Lower leg skin (tissue), 4 donors: ENCODE measurements around the gene COL13A1. TPM values are rescaled to one million over a fixed set of nuclear protein-coding genes. Genes with fewer than 3 reads are reported as not detected.

Experiments used
- DNase-seq, 2 donors: peaks; one replicate each; pipeline ENCODE4 v3.0.0-alpha.2; 2019; ENCODE audit warnings: low spot score in 2 of 2
- H3K4me3 ChIP-seq: fragments of 200-600 bp; sonication (generic); 2 replicates; pipeline ENCODE4 v1.5.1; 2017; ENCODE audit warnings: mild to moderate bottlenecking, low read depth; ENCODE audit not compliant: poor library complexity, severe bottlenecking
- POLR2A ChIP-seq, 2 donors: fragments of 450-650 bp; IDR thresholded peaks; one replicate each; pipeline ENCODE4 v1.6.1; 2016 to 2017; ENCODE audit warnings: antibody characterized with exemption in 2 of 2, mild to moderate bottlenecking in 1 of 2, moderate library complexity in 1 of 2
- WGBS, 2 donors: methylation state at CpG; one replicate each; pipeline ENCODE4 v1.1.5; 2018; 5-methylcytosine and 5-hydroxymethylcytosine counted together
- intact Hi-C: fragments of 100-400 bp; cut with DNase I; formaldehyde crosslinking; loops from one replicate; pipeline ENCODE4 v1.15.0; 2023; ENCODE audit warnings: low total_unique reads
- total RNA-seq, 4 donors: library from RNA; depleted of rRNA; stranded (reverse); fragments of >200 nt; gene quantifications; one replicate each; pipeline ENCODE4 v1.1.0, GENCODE V29; 2016
- TF ChIP-seq, protein P1 (sequence below), 3 donors: fragments of 450-650 bp; IDR thresholded peaks; one replicate each; pipeline ENCODE4 v1.5.1; 2016; ENCODE audit warnings: antibody characterized with exemption in 3 of 3, mild to moderate bottlenecking in 3 of 3, moderate library complexity in 2 of 3

COL13A1 gene
- total RNA-seq, 4 donors from 2014 or later, result 0.93 to 2.3 (median 1.3) TPM

DNA sequence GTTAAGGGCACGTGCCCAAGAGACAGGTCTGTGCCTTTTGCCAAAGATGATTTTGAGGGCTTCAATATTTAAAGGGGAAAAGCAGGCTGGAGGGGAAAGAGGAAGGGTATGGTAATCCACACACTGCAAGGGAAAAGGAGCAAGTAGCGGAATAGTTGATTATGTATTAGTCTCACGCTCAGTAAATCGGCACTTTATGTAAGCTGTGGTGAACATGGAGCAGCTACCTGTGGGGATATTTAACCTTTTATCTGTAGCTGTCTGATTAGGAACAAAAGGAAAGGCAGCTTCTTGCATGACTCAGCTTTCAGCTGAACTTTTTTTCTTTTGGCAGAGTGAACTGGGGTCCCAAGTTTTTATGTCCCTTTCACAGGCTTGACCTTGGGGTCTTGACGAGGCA is 123.4 kb downstream of the COL13A1 start:
- 66 to 67% methylated on average over 5 of the region's 5 CpGs for WGBS, 2 donors
- DNase-seq, result no peak
- H3K4me3 ChIP-seq, result no peak overlapping the region
- intact Hi-C loops, result no loop called here
- no peak for TF ChIP-seq POLR2A (IDR thresholded peaks at IDR 0.05)
- TF ChIP-seq, protein P1, sequence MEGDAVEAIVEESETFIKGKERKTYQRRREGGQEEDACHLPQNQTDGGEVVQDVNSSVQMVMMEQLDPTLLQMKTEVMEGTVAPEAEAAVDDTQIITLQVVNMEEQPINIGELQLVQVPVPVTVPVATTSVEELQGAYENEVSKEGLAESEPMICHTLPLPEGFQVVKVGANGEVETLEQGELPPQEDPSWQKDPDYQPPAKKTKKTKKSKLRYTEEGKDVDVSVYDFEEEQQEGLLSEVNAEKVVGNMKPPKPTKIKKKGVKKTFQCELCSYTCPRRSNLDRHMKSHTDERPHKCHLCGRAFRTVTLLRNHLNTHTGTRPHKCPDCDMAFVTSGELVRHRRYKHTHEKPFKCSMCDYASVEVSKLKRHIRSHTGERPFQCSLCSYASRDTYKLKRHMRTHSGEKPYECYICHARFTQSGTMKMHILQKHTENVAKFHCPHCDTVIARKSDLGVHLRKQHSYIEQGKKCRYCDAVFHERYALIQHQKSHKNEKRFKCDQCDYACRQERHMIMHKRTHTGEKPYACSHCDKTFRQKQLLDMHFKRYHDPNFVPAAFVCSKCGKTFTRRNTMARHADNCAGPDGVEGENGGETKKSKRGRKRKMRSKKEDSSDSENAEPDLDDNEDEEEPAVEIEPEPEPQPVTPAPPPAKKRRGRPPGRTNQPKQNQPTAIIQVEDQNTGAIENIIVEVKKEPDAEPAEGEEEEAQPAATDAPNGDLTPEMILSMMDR (IDR thresholded peaks at IDR 0.05), result no peak

DNA sequence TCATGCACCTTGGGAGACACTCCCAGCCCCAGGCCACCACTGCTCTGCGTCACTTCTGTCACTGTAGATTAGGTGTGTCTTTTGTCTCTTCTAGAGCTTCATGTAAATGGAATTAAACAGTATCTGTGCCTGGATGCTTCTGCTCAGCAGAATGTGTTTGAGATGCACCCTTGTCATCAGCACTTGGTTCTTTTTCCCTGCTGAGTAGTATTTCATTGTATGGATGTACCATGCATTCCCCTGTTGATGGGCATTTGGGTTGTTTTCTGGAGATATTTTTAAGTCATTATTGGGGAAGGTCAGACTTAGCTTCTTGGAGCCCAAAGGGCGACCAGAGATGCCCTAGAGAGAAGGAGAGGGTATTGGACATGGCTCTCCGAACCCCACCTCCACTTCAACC is 126.6 kb downstream of the COL13A1 start:
- no peak for DNase-seq
- WGBS, 2 donors, result 84 to 88% methylated on average over 3 of the region's 3 CpGs
- intact Hi-C loops, result no loop called here
- no peak overlapping the region for H3K4me3 ChIP-seq
- TF ChIP-seq, protein P1 (IDR thresholded peaks at IDR 0.05), result no peak
- TF ChIP-seq POLR2A (IDR thresholded peaks at IDR 0.05), result no peak

DNA sequence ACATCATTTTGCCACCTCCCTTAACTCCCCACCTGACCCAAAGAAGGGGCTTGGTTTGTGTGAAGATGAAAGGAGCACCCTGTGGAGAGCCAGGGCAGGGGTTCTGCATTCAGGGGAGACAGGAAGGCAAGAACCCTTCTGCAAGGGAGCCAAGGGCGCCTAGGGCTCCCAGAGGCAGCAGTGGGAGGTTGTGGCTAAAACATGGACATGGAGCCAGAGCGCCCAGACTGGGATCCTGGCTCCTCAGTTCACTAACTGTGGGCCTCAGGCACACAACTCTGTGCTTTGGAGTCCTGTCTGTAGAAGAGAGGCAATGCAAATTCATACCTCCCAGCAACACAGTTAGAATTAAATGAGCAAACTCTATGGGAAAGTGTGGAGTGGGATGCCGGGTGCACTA is 127.9 kb downstream of the COL13A1 start:
- TF ChIP-seq POLR2A (IDR thresholded peaks at IDR 0.05), result no peak
- TF ChIP-seq, protein P1 (IDR thresholded peaks at IDR 0.05), result no peak
- intact Hi-C loops, result no loop called here
- DNase-seq, result no peak
- 86 to 87% methylated on average over 3 of the region's 3 CpGs for WGBS, 2 donors
- H3K4me3 ChIP-seq, result no peak overlapping the region

DNA sequence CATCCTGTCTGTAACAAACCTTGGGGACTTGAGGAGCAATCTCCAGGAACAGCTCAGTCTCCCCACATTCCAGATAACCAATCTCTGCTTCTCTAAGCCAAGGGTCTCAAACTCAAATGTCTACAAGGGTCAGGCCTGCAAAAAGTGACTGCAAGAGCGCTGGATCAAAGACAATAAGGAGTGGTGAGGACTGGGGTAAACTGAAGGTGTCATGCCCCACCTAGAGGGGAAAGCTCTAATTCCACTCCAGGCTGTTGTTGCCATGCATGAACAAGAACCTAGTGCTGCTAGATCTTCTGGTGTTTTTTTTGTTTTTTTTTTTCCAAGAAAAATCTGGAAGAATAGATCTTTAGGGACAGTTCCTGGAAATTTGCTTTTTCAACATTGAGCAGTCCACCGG is 133.1 kb downstream of the COL13A1 start:
- DNase-seq, result no peak
- WGBS, 2 donors, result 78 to 84% methylated on average over 2 of the region's 2 CpGs
- intact Hi-C loops, result no loop called here
- no peak overlapping the region for H3K4me3 ChIP-seq
- no peak for TF ChIP-seq POLR2A (IDR thresholded peaks at IDR 0.05)
- TF ChIP-seq, protein P1 (IDR thresholded peaks at IDR 0.05), result no peak

DNA sequence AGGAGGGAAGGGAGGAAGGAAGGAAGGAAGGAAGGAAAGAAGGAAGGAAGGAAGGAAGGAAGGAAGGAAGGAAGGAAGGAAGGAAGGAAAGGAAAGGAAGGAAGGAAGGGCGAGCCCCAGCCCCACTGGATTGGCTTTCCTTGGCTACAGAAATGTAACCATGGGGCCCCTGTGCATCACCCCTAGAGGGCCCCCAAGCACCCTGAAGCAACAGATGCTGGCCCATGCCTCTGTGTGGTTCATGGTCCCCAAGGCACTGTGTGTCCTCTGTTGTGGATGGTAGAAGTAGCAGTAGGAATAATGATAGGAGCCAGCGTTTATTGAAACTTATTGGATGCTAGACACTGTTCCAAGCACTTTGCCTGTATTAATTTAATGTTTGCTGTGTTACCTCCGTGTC is 134.4 kb downstream of the COL13A1 start:
- no peak overlapping the region for H3K4me3 ChIP-seq
- TF ChIP-seq, protein P1 (IDR thresholded peaks at IDR 0.05), result no peak
- no peak for TF ChIP-seq POLR2A (IDR thresholded peaks at IDR 0.05)
- intact Hi-C loops, result no loop called here
- 73 to 81% methylated on average over 3 of the region's 3 CpGs for WGBS, 2 donors
- DNase-seq, result no peak

DNA sequence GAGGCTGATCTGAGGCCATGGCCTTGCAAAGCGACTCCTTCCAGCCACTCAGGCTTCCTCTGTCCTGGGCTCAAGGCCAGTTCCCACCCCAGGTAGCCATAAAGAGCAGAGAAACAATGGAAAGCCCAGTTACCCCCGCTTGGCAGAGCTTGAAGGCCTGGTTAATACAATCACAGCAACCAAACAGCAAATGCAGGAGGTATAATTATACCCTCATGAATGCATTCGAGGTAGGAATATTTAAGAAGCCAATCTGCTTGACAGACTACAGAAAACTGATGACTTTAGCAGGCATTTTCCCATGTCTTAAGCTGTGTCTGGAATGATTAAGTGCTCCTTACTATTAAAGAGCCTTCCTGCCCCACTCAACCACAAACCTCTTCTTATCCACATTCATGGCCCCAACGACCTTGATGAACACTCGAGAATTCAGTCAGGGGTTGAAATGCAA is 136.9 kb downstream of the COL13A1 start:
- TF ChIP-seq POLR2A (IDR thresholded peaks at IDR 0.05), result no peak
- TF ChIP-seq, protein P1 (IDR thresholded peaks at IDR 0.05), result no peak
- no peak for DNase-seq
- intact Hi-C loops, result no loop called here
- WGBS, 2 donors, result 62% methylated on average over 5 of the region's 5 CpGs
- H3K4me3 ChIP-seq, result no peak overlapping the region
